Common myeloid progenitor, CD34-positive (primary cell): ENCODE results near the gene CEMIP.

Experiments
- CTCF ChIA-PET: fragments of 350-600 bp; sonication (Branson Sonifier 250); formaldehyde crosslinking; loops from one replicate; lab custom pipeline; 2021; ENCODE audit warnings: antibody characterized with exemption; lab: Charles Lee
- POLR2A ChIA-PET: fragments of 350-600 bp; sonication (Branson Sonifier 250); formaldehyde crosslinking; loops from one replicate; lab custom pipeline; 2021; ENCODE audit warnings: antibody characterized with exemption; lab: Charles Lee
- DNase-seq, 3 donors: peaks; one replicate each; pipeline versions ENCODE4 v3.0.0 to v3.0.0-alpha.2; 2013
- H3K27ac ChIP-seq, 2 experiments: 1 replicate in 1 of 2; 2 replicates in 1 of 2; pipeline ENCODE4 v1.7.0; 2013; ENCODE audit warnings: inconsistent platforms in 2 of 2, low read length in 2 of 2, mild to moderate bottlenecking in 2 of 2, low read depth in 1 of 2, moderate library complexity in 1 of 2; ENCODE audit not compliant: severe bottlenecking in 2 of 2, insufficient read depth in 1 of 2, poor library complexity in 1 of 2
- H3K27me3 ChIP-seq, 5 experiments: replicated peaks in 2 of 5; 1 replicate in 3 of 5; 2 replicates in 2 of 5; pipeline versions ENCODE4 v1.6.1 to v1.7.0; 2013; ENCODE audit warnings: low read length in 4 of 5, mild to moderate bottlenecking in 2 of 5, moderate library complexity in 2 of 5, inconsistent platforms in 1 of 5; ENCODE audit not compliant: insufficient read depth in 5 of 5, control insufficient read depth in 4 of 5
- H3K36me3 ChIP-seq, 4 experiments: 1 replicate in 2 of 4; 2 replicates in 2 of 4; pipeline versions ENCODE4 v1.6.1 to v1.7.0; 2013; ENCODE audit warnings: low read length in 3 of 4, control low read depth in 1 of 4, mild to moderate bottlenecking in 1 of 4; ENCODE audit not compliant: control insufficient read depth in 4 of 4, insufficient read depth in 4 of 4
- H3K4me1 ChIP-seq, 4 experiments: 1 replicate in 3 of 4; 2 replicates in 1 of 4; pipeline versions ENCODE4 v1.6.1 to v1.7.1; 2013; ENCODE audit warnings: low read length in 3 of 4, mild to moderate bottlenecking in 3 of 4, control low read depth in 1 of 4, inconsistent platforms in 1 of 4, moderate library complexity in 1 of 4; ENCODE audit not compliant: control insufficient read depth in 4 of 4, insufficient read depth in 4 of 4; ENCODE audit errors: control extremely low read depth in 1 of 4
- H3K4me3 ChIP-seq, 7 experiments: 1 replicate in 4 of 7; 2 replicates in 3 of 7; pipeline versions ENCODE4 v1.5.1 to v1.7.0; 2013; ENCODE audit warnings: mild to moderate bottlenecking in 7 of 7, low read length in 6 of 7, moderate library complexity in 6 of 7, inconsistent platforms in 2 of 7, low read depth in 2 of 7, control low read depth in 1 of 7; ENCODE audit not compliant: insufficient read depth in 4 of 7, control insufficient read depth in 1 of 7; ENCODE audit errors: extremely low read depth in 1 of 7
- H3K9me3 ChIP-seq, 5 experiments: 1 replicate in 4 of 5; 2 replicates in 1 of 5; pipeline versions ENCODE4 v1.6.1 to v1.7.1; 2013; ENCODE audit warnings: low read length in 4 of 5, mild to moderate bottlenecking in 2 of 5, inconsistent platforms in 1 of 5, low read depth in 1 of 5, moderate library complexity in 1 of 5; ENCODE audit not compliant: control insufficient read depth in 4 of 5, insufficient read depth in 2 of 5; ENCODE audit errors: control extremely low read depth in 1 of 5
- WGBS: methylation state at CpG from one replicate; pipeline ENCODE4 v1.1.5; 2013; ENCODE audit not compliant: insufficient coverage; 5-methylcytosine and 5-hydroxymethylcytosine counted together

CEMIP gene

DNA sequence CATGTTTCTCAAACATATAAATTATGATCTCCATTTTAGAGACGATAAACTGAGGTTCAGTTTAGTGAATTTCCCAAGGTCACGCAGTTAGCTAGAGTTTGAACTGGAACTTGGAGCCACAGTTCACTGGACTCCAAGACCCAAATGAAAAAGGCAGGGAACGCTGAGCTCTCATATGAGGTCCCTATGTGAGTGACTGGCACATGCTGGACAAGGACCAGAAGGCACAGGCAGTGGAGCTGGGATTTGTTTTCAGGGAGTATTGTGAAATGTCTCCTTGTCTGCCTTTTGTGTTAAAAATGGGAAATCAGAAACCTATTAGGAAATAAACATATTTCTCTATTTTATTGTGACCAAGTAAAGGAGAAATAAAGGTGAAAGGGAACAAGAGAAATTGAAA lies 147.0 kb downstream of the CEMIP start:
- no peaks in the 10 kb centered on the region for H3K36me3 ChIP-seq
- CTCF ChIA-PET = interaction anchor here (0.6 kb wide), 1 partner anchor 29 kb away, joined by 5 read pairs; no protein-coding TSS in a partner anchor
- 97% methylated on average over 3 of the region's 3 CpGs for WGBS

DNA sequence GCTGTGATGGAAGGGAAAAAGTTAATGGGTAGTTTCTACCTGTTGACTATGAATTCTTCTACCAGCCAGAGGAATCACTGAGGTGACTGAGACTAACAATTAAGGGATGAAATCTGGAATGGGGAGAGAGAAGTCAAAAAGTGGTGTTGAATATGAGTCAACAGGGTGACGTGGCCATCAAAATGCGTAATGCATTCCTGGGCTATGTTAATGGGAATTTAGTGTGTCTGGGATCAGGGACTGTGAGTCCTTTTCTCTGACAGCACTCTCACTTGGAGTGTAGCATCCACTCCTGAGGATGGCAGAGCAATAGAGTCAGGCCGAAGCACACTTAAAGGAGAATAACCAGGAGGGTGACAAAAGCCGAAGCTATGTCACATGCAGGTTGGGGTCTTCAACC lies 150.1 kb downstream of the CEMIP start:
- Histone ChIP-seq H3K27me3 (no peaks in the 10 kb centered on the region), H3K27ac (no peak overlapping the region), H3K4me1 (no peaks in the 10 kb centered on the region), H3K36me3 (no peaks in the 10 kb centered on the region), H3K4me3 (no peak overlapping the region), H3K9me3 (no peaks in the 10 kb centered on the region)
- CTCF ChIA-PET = interaction anchor here (0.6 kb wide), 1 partner anchor 9 kb away, joined by 4 read pairs; no protein-coding TSS in a partner anchor
- POLR2A ChIA-PET = no interaction called here
- no peak for DNase-seq
- 100% methylated on average over 4 of the region's 4 CpGs for WGBS

More for the DNA sequence above, 147.0 kb downstream of the CEMIP start:
- DNase-seq = no peak
- Histone ChIP-seq H3K9me3 (no peaks in the 10 kb centered on the region), H3K4me1 (no peaks in the 10 kb centered on the region), H3K4me3 (no peak overlapping the region), H3K27ac (no peak overlapping the region), H3K27me3 (no peaks in the 10 kb centered on the region)
- POLR2A ChIA-PET = no interaction called here

DNA sequence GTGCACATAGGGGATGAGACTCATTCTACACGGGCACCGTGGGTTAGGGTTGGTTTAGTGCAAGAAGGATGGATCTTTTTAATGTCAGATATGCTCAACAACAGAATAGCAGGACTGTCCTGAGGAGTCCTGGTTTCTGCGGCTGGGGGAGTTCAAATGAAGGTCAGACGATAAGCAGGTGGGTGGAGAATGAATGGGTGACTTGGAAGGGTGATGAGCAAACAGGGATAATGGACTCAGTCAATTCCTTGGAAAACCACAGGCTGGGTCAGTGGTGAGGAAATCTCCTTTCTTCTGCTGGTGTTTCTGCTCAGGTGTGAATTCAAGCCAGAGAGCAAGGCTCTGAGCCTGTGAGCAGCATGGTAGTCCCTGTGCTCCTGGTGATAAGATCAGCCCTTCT lies 150.5 kb downstream of the CEMIP start:
- no peak overlapping the region for H3K4me3 ChIP-seq
- WGBS = 94% methylated on average over 2 of the region's 4 CpGs
- no peak overlapping the region for H3K27ac ChIP-seq
- no peaks in the 10 kb centered on the region for H3K27me3 ChIP-seq
- H3K36me3 ChIP-seq = no peaks in the 10 kb centered on the region
- H3K9me3 ChIP-seq = no peaks in the 10 kb centered on the region
- H3K4me1 ChIP-seq = no peaks in the 10 kb centered on the region
- POLR2A ChIA-PET = no interaction called here
- no peak for DNase-seq
- CTCF ChIA-PET = no interaction called here

DNA sequence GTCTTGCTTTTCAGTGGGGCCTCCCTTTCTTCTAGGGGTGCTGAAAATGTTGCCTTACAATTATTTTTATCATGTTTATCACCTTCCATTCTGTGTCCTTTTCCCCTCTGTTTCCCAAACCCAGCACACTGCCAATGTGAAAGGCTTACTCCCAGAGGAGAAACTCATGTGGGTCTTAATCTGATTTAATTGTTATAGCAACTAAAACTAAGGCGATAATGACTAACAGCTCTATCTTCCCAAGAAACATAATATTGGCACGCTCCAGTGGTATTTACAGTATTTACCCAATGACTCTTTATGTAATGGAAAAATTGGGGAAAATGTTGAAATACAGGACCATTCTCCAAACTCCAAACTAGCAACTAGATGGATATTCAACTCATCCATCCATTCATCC lies 152.0 kb downstream of the CEMIP start:
- no peak for DNase-seq
- Histone ChIP-seq H3K4me1 (no peaks in the 10 kb centered on the region), H3K27me3 (no peaks in the 10 kb centered on the region), H3K9me3 (no peaks in the 10 kb centered on the region), H3K36me3 (peaks cover 0 to 2% (median 0%) of the 10 kb centered on the region in 4 experiments), H3K4me3 (no peak overlapping the region), H3K27ac (no peak overlapping the region)
- ChIA-PET CTCF (no interaction called here), POLR2A (no interaction called here)
- WGBS = no CpG with 5 or more reads among the region's 2 CpGs

DNA sequence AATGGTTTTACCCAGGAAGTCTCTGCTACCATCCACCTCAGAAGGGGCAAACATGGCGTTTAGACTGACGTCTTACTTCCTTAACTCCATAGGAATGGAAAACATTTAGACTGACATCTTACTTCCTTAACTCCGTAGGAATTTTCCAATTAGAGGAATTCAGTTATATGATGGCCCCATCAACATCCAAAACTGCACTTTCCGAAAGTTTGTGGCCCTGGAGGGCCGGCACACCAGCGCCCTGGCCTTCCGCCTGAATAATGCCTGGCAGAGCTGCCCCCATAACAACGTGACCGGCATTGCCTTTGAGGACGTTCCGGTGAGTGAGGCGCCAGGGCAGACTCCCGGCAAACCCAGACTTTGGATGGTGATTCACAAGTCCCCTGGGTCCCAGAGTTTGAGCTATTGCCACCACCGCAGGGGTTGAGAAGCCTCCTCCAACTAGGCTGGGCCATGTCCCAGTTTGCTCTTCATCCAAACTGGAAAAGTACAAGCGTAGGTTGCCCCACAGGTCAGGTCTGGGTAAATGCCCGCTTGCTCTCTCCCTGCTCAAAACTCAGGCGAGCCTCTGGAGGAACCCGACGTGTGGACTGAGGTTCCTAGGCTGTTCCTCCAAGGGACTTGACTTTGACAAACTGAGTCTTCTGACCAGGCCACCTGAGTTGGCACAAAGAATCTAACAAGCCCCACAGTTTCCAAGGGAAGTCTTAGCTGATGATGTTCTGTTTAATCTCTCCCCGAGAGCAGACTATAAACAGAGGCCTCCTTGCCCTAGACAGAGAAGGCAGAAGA lies 152.7 kb downstream of the CEMIP start:
- ChIA-PET POLR2A (no interaction called here), CTCF (no interaction called here)
- no peak for DNase-seq
- WGBS = 94% methylated on average over 18 of the region's 20 CpGs
- Histone ChIP-seq H3K27ac (no peak overlapping the region), H3K27me3 (no peaks in the 10 kb centered on the region), H3K9me3 (no peaks in the 10 kb centered on the region), H3K36me3 (peaks cover 0 to 6% (median 1%) of the 10 kb centered on the region in 4 experiments), H3K4me1 (no peaks in the 10 kb centered on the region), H3K4me3 (no peak overlapping the region)

DNA sequence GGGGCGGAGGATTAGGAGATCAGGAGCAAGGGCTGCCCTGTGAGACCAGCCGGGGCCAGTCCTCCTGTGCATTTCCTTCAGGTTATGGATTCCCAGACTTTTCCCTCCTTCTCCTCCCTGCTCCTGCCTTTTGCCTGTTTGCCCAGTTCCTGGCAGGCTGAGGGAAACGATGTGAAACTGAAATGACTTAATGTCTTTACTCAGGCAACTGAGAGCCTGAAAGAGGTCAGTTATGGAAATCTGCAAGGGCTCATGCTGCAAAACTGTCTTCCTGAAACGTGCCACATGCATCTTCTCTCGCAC lies 153.3 kb downstream of the CEMIP start:
- CTCF ChIA-PET = no interaction called here
- Histone ChIP-seq H3K27ac (no peak overlapping the region), H3K4me3 (no peak overlapping the region), H3K36me3 (peaks cover 0 to 7% (median 1%) of the 10 kb centered on the region in 4 experiments), H3K9me3 (no peaks in the 10 kb centered on the region), H3K27me3 (no peaks in the 10 kb centered on the region), H3K4me1 (no peaks in the 10 kb centered on the region)
- no peak for DNase-seq
- POLR2A ChIA-PET = no interaction called here
- WGBS = 100% methylated on average over 3 of the region's 5 CpGs

DNA sequence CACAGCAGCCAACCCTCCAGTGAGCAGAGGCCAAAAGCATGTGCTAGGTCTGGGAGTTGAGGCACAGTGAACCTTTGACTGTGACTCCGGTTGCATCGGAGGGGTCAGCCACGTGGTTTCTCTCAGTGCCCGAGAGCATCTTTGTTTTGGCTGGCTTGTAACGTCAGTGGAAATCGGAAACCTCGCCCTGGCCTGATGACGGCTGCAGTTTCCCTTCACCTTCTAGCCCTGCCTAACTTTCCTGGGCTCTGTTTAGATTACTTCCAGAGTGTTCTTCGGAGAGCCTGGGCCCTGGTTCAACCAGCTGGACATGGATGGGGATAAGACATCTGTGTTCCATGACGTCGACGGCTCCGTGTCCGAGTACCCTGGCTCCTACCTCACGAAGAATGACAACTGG lies 153.8 kb downstream of the CEMIP start:
- 95% methylated on average over 15 of the region's 15 CpGs for WGBS
- CTCF ChIA-PET = no interaction called here
- no peak overlapping the region for H3K4me3 ChIP-seq
- no peaks in the 10 kb centered on the region for H3K9me3 ChIP-seq
- no peak for DNase-seq
- POLR2A ChIA-PET = no interaction called here
- peaks cover 0 to 7% (median 1%) of the 10 kb centered on the region in 4 experiments for H3K36me3 ChIP-seq
- H3K27me3 ChIP-seq = no peaks in the 10 kb centered on the region
- no peak overlapping the region for H3K27ac ChIP-seq
- H3K4me1 ChIP-seq = no peaks in the 10 kb centered on the region
